ENCODE measurements around the gene CCR2. TPM values are rescaled to one million over a fixed set of nuclear protein-coding genes. Genes with fewer than 3 reads are reported as not detected.

CCR2 gene
- not detected in 5 replicates for total RNA-seq (2022; extraction: Qiagen RNA extraction)

GRCh38 chr3:46353647-46354410, at the start of gene CCR2:
Gene CCR2 (plus strand): TSS chr3:46354111. CDS start chr3:46357528, 3,417 bp downstream.

DNA sequence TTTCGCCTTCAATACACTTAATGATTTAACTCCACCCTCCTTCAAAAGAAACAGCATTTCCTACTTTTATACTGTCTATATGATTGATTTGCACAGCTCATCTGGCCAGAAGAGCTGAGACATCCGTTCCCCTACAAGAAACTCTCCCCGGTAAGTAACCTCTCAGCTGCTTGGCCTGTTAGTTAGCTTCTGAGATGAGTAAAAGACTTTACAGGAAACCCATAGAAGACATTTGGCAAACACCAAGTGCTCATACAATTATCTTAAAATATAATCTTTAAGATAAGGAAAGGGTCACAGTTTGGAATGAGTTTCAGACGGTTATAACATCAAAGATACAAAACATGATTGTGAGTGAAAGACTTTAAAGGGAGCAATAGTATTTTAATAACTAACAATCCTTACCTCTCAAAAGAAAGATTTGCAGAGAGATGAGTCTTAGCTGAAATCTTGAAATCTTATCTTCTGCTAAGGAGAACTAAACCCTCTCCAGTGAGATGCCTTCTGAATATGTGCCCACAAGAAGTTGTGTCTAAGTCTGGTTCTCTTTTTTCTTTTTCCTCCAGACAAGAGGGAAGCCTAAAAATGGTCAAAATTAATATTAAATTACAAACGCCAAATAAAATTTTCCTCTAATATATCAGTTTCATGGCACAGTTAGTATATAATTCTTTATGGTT, 17.1 kb downstream of the CCR2 start, which contains the start of gene CCR5:
Gene CCR5, plus strand, starts transcription at position 108 of the 680 bp plus-strand sequence. CDS start 1,957 bp downstream, outside the sequence.

GRCh38 chr3:46406788-46407611, 53.1 kb downstream of the CCR2 start, which contains the start of the genes CCR5AS and CCRL2:
Gene CCR5AS (minus strand): TSS chr3:46407066.
Gene CCRL2 (plus strand): TSS chr3:46407259. CDS start chr3:46408080, 821 bp downstream.

Other genes with a start within 250 kb of the CCR2 start
- not detected in 5 replicates for gene CCR1, start 145.8 kb upstream of the CCR2 start, total RNA-seq (2022; extraction: Qiagen RNA extraction)
- gene CCR3, start 111.7 kb upstream of the CCR2 start, total RNA-seq (2022; extraction: Qiagen RNA extraction), result not detected in 5 replicates
- gene CCR5, start 16.8 kb downstream of the CCR2 start, total RNA-seq (2022; extraction: Qiagen RNA extraction), result not detected in 5 replicates
- 0.08 to 0.11 TPM (median 0.09 TPM) in 4 of 5 replicates, not detected in the other for gene CCRL2, start 53.1 kb downstream of the CCR2 start, total RNA-seq (2022; extraction: Qiagen RNA extraction)
- not detected in 5 replicates for gene LTF, start 110.8 kb downstream of the CCR2 start, total RNA-seq (2022; extraction: Qiagen RNA extraction)
- not detected in 5 replicates for gene RTP3, start 143.9 kb downstream of the CCR2 start, total RNA-seq (2022; extraction: Qiagen RNA extraction)
- gene LRRC2, start 212.2 kb downstream of the CCR2 start, total RNA-seq (2022; extraction: Qiagen RNA extraction), result not detected in 5 replicates